Ectodermal cell (in vitro differentiated cells): ENCODE results near the gene CYP27A1. TPM values are rescaled to one million over a fixed set of nuclear protein-coding genes. Genes with fewer than 3 reads are reported as not detected.
A peak's percentile ranks its signal among the peaks of the same experiment; 100 is the strongest.

ENCODE experiments used
- H3K27ac ChIP-seq: 2 replicates; pipeline ENCODE4 v1.7.0; 2013; ENCODE audit warnings: mild to moderate bottlenecking, low read depth, low read length; ENCODE audit not compliant: insufficient read depth, poor library complexity, severe bottlenecking
- H3K27me3 ChIP-seq: 2 replicates; pipeline ENCODE4 v1.7.0; 2013; ENCODE audit warnings: mild to moderate bottlenecking, low read length; ENCODE audit not compliant: insufficient read depth, control insufficient read depth, poor library complexity, severe bottlenecking
- H3K36me3 ChIP-seq: one replicate; pipeline ENCODE4 v1.7.0; 2013; ENCODE audit warnings: low read length; ENCODE audit not compliant: control insufficient read depth, insufficient read depth
- H3K4me1 ChIP-seq: one replicate; pipeline ENCODE4 v1.7.0; 2013; ENCODE audit warnings: low read length; ENCODE audit not compliant: control insufficient read depth, insufficient read depth
- H3K4me3 ChIP-seq: 2 replicates; pipeline ENCODE4 v1.7.0; 2013; ENCODE audit warnings: low read depth, low read length, control low read depth; ENCODE audit not compliant: insufficient read depth
- H3K9me3 ChIP-seq: 2 replicates; pipeline ENCODE4 v1.7.0; 2013; ENCODE audit warnings: mild to moderate bottlenecking, low read length, moderate library complexity; ENCODE audit not compliant: control insufficient read depth
- WGBS, 2 experiments: methylation state at CpG; one replicate each; pipeline ENCODE4 v1.1.7; 2013; ENCODE audit warnings: missing lambda C conversion rate in 2 of 2; 5-methylcytosine and 5-hydroxymethylcytosine counted together
- polyA plus RNA-seq, 4 experiments: library from polyadenylated mRNA; stranded (reverse); fragments of 50-300 nt; gene quantifications; one replicate each; pipeline ENCODE4 v1.2.3, GENCODE V29; 2013

CYP27A1 gene
- 3.6 TPM for polyA plus RNA-seq (2013, experiment 1 of 4)
- 2.0 TPM for polyA plus RNA-seq (2013, experiment 2 of 4)
- 2.1 TPM for polyA plus RNA-seq (2013, experiment 3 of 4)
- polyA plus RNA-seq (2013, experiment 4 of 4): 2.3 TPM

GRCh38 chr2:218781691-218782527 is at the start of gene CYP27A1:
Gene CYP27A1, plus strand, starts transcription at chr2:218782147. Its CDS starts 36 bp downstream, at chr2:218782183.
- Histone ChIP-seq H3K9me3 (peaks cover 2% of the 10 kb centered on the region), H3K27ac (no peak within 1 kb of the TSS), H3K4me3 (peak within 1 kb of the TSS; percentile 37), H3K27me3 (peaks cover 43% of the 10 kb centered on the region), H3K4me1 (no peaks in the 10 kb centered on the region), H3K36me3 (no peaks in the 10 kb centered on the region)
- 1% methylated on average over 76 of the region's 76 CpGs for WGBS, 2 experiments

GRCh38 chr2:218732761-218733158 is 49.2 kb upstream of the CYP27A1 start:
- H3K4me3 ChIP-seq: no peak overlapping the region
- H3K4me1 ChIP-seq: no peaks in the 10 kb centered on the region
- no peaks in the 10 kb centered on the region for H3K27me3 ChIP-seq
- H3K27ac ChIP-seq: no peak overlapping the region
- H3K9me3 ChIP-seq: no peaks in the 10 kb centered on the region
- peaks cover 6% of the 10 kb centered on the region for H3K36me3 ChIP-seq
- 93 to 96% methylated on average over 2 of the region's 2 CpGs for WGBS, 2 experiments

- no peaks in the 10 kb centered on the region for H3K4me1 ChIP-seq
- no peaks in the 10 kb centered on the region for H3K9me3 ChIP-seq
- H3K36me3 ChIP-seq: peaks cover 9% of the 10 kb centered on the region
- H3K27ac ChIP-seq: no peak overlapping the region
- 78 to 81% methylated on average over 6 of the region's 6 CpGs for WGBS, 2 experiments
- no peaks in the 10 kb centered on the region for H3K27me3 ChIP-seq
- no peak overlapping the region for H3K4me3 ChIP-seq
These were observed 48.6 kb upstream of the CYP27A1 start for GRCh38 chr2:218733171-218734021.

GRCh38 chr2:218734190-218734975 is 47.6 kb upstream of the CYP27A1 start:
- Histone ChIP-seq H3K4me3 (no peak overlapping the region), H3K27ac (no peak overlapping the region), H3K36me3 (peaks cover 19% of the 10 kb centered on the region), H3K9me3 (no peaks in the 10 kb centered on the region), H3K4me1 (no peaks in the 10 kb centered on the region), H3K27me3 (no peaks in the 10 kb centered on the region)
- 96 to 99% methylated on average over 8 of the region's 8 CpGs for WGBS, 2 experiments

- Histone ChIP-seq H3K4me1 (no peaks in the 10 kb centered on the region), H3K9me3 (no peaks in the 10 kb centered on the region), H3K27ac (no peak overlapping the region), H3K4me3 (no peak overlapping the region), H3K36me3 (peaks cover 35% of the 10 kb centered on the region), H3K27me3 (no peaks in the 10 kb centered on the region)
- 83 to 98% methylated on average over 2 of the region's 2 CpGs for WGBS, 2 experiments
These were observed 45.4 kb upstream of the CYP27A1 start for GRCh38 chr2:218736531-218736930.

GRCh38 chr2:218743068-218743467 is 38.9 kb upstream of the CYP27A1 start:
- H3K27ac ChIP-seq: no peak overlapping the region

GRCh38 chr2:218744615-218745014 is 37.3 kb upstream of the CYP27A1 start:
- Histone ChIP-seq H3K9me3 (no peaks in the 10 kb centered on the region), H3K4me3 (no peak overlapping the region), H3K36me3 (peaks cover 45% of the 10 kb centered on the region), H3K27me3 (no peaks in the 10 kb centered on the region), H3K4me1 (no peaks in the 10 kb centered on the region), H3K27ac (no peak overlapping the region)
- WGBS, 2 experiments: 89 to 93% methylated on average over 3 of the region's 3 CpGs

More at GRCh38 chr2:218743068-218743467, 38.9 kb upstream of the CYP27A1 start:
- no peak overlapping the region for H3K4me3 ChIP-seq
- no peaks in the 10 kb centered on the region for H3K4me1 ChIP-seq
- H3K27me3 ChIP-seq: no peaks in the 10 kb centered on the region
- H3K9me3 ChIP-seq: no peaks in the 10 kb centered on the region
- WGBS, 2 experiments: 91 to 93% methylated on average over 6 of the region's 6 CpGs
- peaks cover 47% of the 10 kb centered on the region for H3K36me3 ChIP-seq

GRCh38 chr2:218745160-218745558 is 36.8 kb upstream of the CYP27A1 start:
- H3K9me3 ChIP-seq: no peaks in the 10 kb centered on the region
- H3K27me3 ChIP-seq: no peaks in the 10 kb centered on the region
- 67 to 70% methylated on average over 5 of the region's 5 CpGs for whole genome bisulfite sequencing, 2 experiments
- peaks cover 46% of the 10 kb centered on the region for H3K36me3 ChIP-seq
- peak overlapping the region; percentile 61 for H3K27ac ChIP-seq
- no peaks in the 10 kb centered on the region for H3K4me1 ChIP-seq
- no peak overlapping the region for H3K4me3 ChIP-seq

- Histone ChIP-seq H3K4me1 (no peaks in the 10 kb centered on the region), H3K4me3 (no peak overlapping the region), H3K27ac (peak overlapping the region; percentile 61), H3K27me3 (no peaks in the 10 kb centered on the region), H3K9me3 (no peaks in the 10 kb centered on the region), H3K36me3 (peaks cover 44% of the 10 kb centered on the region)
- WGBS, 2 experiments: 95% methylated on average over 10 of the region's 10 CpGs
These were observed 36.1 kb upstream of the CYP27A1 start for GRCh38 chr2:218745559-218746469.
